ENCODE results near the gene GALM. TPM values are rescaled to one million over a fixed set of nuclear protein-coding genes. Genes with fewer than 3 reads are reported as not detected.

GALM gene
- total RNA-seq = 10.0 and 11.9 TPM in 2 replicates

DNA sequence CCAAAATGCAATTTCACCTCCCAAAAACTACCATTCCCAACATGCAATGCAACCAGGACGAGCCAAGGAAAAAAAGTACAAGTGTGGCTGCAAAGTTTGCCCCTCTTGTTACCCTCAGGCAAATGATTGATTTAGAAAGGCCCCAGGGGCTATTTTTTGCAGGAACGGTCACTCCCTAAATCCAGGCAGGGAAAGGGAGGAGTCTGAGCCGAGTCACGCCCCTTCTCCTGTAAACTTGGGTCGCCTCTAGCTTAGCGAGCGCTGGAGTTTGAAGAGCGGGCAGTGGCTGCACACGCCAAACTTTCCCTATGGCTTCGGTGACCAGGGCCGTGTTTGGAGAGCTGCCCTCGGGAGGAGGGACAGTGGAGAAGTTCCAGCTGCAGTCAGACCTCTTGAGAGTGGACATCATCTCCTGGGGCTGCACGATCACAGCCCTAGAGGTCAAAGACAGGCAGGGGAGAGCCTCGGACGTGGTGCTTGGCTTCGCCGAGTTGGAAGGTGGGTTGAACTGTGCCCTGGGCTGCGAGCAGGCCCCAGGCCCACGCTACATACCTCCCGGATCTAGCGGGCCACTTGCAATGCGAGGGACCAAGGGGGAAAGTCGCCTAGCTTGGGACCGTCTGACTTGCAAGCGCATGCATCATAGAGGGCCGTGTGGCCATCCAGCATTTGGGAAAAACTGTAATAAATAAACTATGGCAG is at the start of gene GALM:
TSS of gene GALM (plus strand) at position 261 of the 702 bp plus-strand sequence. CDS start at position 309, 48 bp downstream.

DNA sequence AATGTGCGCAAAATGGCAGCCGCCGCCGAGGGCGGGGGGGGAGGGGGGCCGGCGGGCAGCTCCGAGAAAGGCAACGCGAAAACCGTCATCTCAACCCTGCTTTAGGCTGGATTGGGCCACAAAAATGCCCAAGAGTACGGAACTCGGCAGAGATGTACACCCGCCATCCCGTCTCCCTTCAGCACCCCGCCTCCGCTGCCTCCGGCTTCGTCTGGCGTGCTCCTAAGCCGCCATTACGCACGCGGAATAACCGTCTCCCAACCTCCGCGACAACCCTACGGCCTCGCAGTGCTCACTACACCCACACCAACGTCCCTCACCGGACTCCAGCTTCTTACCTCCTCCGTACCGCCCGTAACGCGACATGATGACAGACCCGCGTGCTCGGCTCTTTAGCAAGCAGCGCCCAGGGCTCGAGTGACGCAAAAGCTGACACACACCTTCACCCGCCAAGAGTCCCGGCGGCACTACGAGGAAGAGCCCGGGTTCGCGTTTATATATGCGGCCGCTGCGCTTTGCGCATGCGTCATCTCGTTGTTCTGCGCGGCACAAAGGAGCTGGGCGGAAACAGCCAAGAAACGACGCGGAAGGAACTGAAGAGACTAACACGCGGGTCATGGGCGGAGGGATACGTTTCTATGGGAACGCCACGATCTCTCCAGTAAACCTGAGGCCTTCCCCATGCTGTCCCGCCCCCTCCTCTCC is 85.1 kb downstream of the GALM start, which contains the start of gene SRSF7:
TSS of gene SRSF7 (minus strand) at position 471 of the 705 bp plus-strand sequence. CDS start at position 366, 105 bp downstream.

Other genes with a start within 250 kb of the GALM start
- gene HNRNPLL, start 63.2 kb upstream of the GALM start, total RNA-seq = 22.6 and 35.5 TPM in 2 replicates
- 35.4 and 69.3 TPM in 2 replicates for gene SRSF7, start 85.2 kb downstream of the GALM start, total RNA-seq
- gene GEMIN6, start 112.1 kb downstream of the GALM start, total RNA-seq = 6.0 and 10.7 TPM in 2 replicates
- gene DHX57, start 209.8 kb downstream of the GALM start, total RNA-seq = 10.7 and 14.6 TPM in 2 replicates
- gene MORN2, start 209.9 kb downstream of the GALM start, total RNA-seq = 22.0 and 26.0 TPM in 2 replicates
- gene ARHGEF33, start 223.8 kb downstream of the GALM start, total RNA-seq = 0.09 TPM in 1 of 2 replicates, not detected in the other

All from pericardium fibroblast (primary cell).